ENCODE results near the gene SIPA1L3. TPM values are rescaled to one million over a fixed set of nuclear protein-coding genes. Genes with fewer than 3 reads are reported as not detected.

The SIPA1L3 gene
- total and polyA plus RNA-seq, 10 of the 15 experiments (the other 5 are each of a cell fraction or from before 2014, with no cell fraction given): 0.24 to 66.2 (median 19.1) TPM

GRCh38 chr19:38013913-38014580, 107.0 kb downstream of the SIPA1L3 start:
- no TSS peak for BruUV-seq (replicated peaks)
- TF ChIP-seq SUZ12 (IDR thresholded peaks at IDR 0.05; ENCODE audit: unreplicated experiment): no peak
- TF ChIP-seq MEF2A (IDR thresholded peaks at IDR 0.05; ENCODE audit: insufficient read depth, low read depth, low read length): no peak
- no peak for TF ChIP-seq CREM (IDR thresholded peaks at IDR 0.05; ENCODE audit: low read depth)
- no peak for TF ChIP-seq NKRF (conservative IDR thresholded peaks at IDR 0.05)
- TF ChIP-seq NFXL1 (IDR thresholded peaks at IDR 0.05; ENCODE audit: borderline replicate concordance): no peak
- no peak for TF ChIP-seq ATF2 (IDR thresholded peaks at IDR 0.05; ENCODE audit: low read length)
- no peak for TF ChIP-seq GATAD2B (conservative IDR thresholded peaks at IDR 0.05; ENCODE audit: low read depth)
- TF ChIP-seq KAT2A (conservative IDR thresholded peaks at IDR 0.05; ENCODE audit: control insufficient read depth, low read depth, low read length): no peak
- TF ChIP-seq REST (IDR thresholded peaks at IDR 0.05; ENCODE audit: low read depth, low read length): no peak
- no peak for TF ChIP-seq HCFC1 (IDR thresholded peaks at IDR 0.05; ENCODE audit: low read length)
- TF ChIP-seq TCF7 (IDR thresholded peaks at IDR 0.05; ENCODE audit: borderline replicate concordance): no peak
- TF ChIP-seq SPI1 (IDR thresholded peaks at IDR 0.05; ENCODE audit: borderline replicate concordance, insufficient read depth, low read depth, low read length): no peak
- no peak for TF ChIP-seq CBX3 (IDR thresholded peaks at IDR 0.05; ENCODE audit: borderline replicate concordance, low read depth)
- no peak for TF ChIP-seq PKNOX1 (IDR thresholded peaks at IDR 0.05)
- TF ChIP-seq MYB (IDR thresholded peaks at IDR 0.05; ENCODE audit: borderline replicate concordance, low read depth, low read length): no peak
- no peak for TF ChIP-seq CHD2 (IDR thresholded peaks at IDR 0.05; ENCODE audit: borderline replicate concordance, low read depth, low read length)

More at GRCh38 chr19:38013913-38014580, 107.0 kb downstream of the SIPA1L3 start:
- whole genome bisulfite sequencing (ENCODE audit: insufficient coverage, insufficient replicate concordance, low lambda C conversion rate, missing lambda C conversion rate): 95% methylated on average over 11 of the region's 11 CpGs
- peaks cover 11% of the 10 kb centered on the region for H3K4me1 ChIP-seq (ENCODE audit: control insufficient read depth, insufficient read depth, low read length)
- POLR2A ChIA-PET: interaction anchor here (0.8 kb wide), 1 partner anchor 14 kb away, joined by 3 read pairs; no protein-coding TSS in a partner anchor
- intact Hi-C loops (cut with micrococcal nuclease; ENCODE audit: unreplicated experiment) (no loop called here), in situ Hi-C loops (cut with MboI) (no loop called here)
- no peak overlapping the region for H3K4me3 ChIP-seq
- RAD21 ChIA-PET (ENCODE audit: unreplicated experiment): no interaction called here
- FAIRE-seq: no peak
- no peaks in the 10 kb centered on the region for H3K27me3 ChIP-seq (replicated peaks in 1 of 2; ENCODE audit: control insufficient read depth in 2 of 2, insufficient read depth in 2 of 2, low read length in 1 of 2)
- no peaks in the 10 kb centered on the region for H4K20me1 ChIP-seq (ENCODE audit: control insufficient read depth, insufficient read depth)
- H3K9me3 ChIP-seq (replicated peaks; ENCODE audit: control insufficient read depth, insufficient read depth, low read length): no peaks in the 10 kb centered on the region
- no peak overlapping the region for H3K4me2 ChIP-seq (ENCODE audit: control insufficient read depth, insufficient read depth)
- DNase-seq (ENCODE audit: low read depth, low spot score): no peak
- peaks cover 3 to 5% of the 10 kb centered on the region in 2 experiments; a peak in 3 of 4 replicates for H3K36me3 ChIP-seq (ENCODE audit: control insufficient read depth in 2 of 2, insufficient read depth in 2 of 2, low read length in 1 of 2)
- H3K9ac ChIP-seq (ENCODE audit: control insufficient read depth, insufficient read depth, low read length): no peak overlapping the region
- ATAC-seq: no peak
- no peak overlapping the region for H3K27ac ChIP-seq (ENCODE audit: control insufficient read depth, insufficient read depth)
- peaks cover 11% of the 10 kb centered on the region for H3K79me2 ChIP-seq (ENCODE audit: control insufficient read depth, insufficient read depth, low read length)
- H2AFZ ChIP-seq (ENCODE audit: control insufficient read depth, low read depth, low read length): no peak overlapping the region
- SMC1A ChIA-PET (ENCODE audit: uncharacterized antibody, unreplicated experiment): interaction anchor here (0.6 kb wide), 1 partner anchor 102 kb away, joined by 3 read pairs; no protein-coding TSS in a partner anchor
- CTCF ChIA-PET: interaction anchor here (1.1 to 1.6 kb wide), 2 partner anchors 10 to 11 kb away, joined by 4 read pairs; no protein-coding TSS in a partner anchor

All from GM12878 (cell line).